Common myeloid progenitor, CD34-positive (primary cell): ENCODE measurements around the gene DDX41.

Experiments
- CTCF ChIA-PET: fragments of 350-600 bp; sonication (Branson Sonifier 250); formaldehyde crosslinking; loops from one replicate; lab custom pipeline; 2021; ENCODE audit warnings: antibody characterized with exemption; lab: Charles Lee
- POLR2A ChIA-PET: fragments of 350-600 bp; sonication (Branson Sonifier 250); formaldehyde crosslinking; loops from one replicate; lab custom pipeline; 2021; ENCODE audit warnings: antibody characterized with exemption; lab: Charles Lee
- DNase-seq, 3 donors: peaks; one replicate each; pipeline versions ENCODE4 v3.0.0 to v3.0.0-alpha.2; 2013
- H3K27ac ChIP-seq, 2 experiments: 1 replicate in 1 of 2; 2 replicates in 1 of 2; pipeline ENCODE4 v1.7.0; 2013; ENCODE audit warnings: inconsistent platforms in 2 of 2, low read length in 2 of 2, mild to moderate bottlenecking in 2 of 2, low read depth in 1 of 2, moderate library complexity in 1 of 2; ENCODE audit not compliant: severe bottlenecking in 2 of 2, insufficient read depth in 1 of 2, poor library complexity in 1 of 2
- H3K27me3 ChIP-seq, 5 experiments: replicated peaks in 2 of 5; 1 replicate in 3 of 5; 2 replicates in 2 of 5; pipeline versions ENCODE4 v1.6.1 to v1.7.0; 2013; ENCODE audit warnings: low read length in 4 of 5, mild to moderate bottlenecking in 2 of 5, moderate library complexity in 2 of 5, inconsistent platforms in 1 of 5; ENCODE audit not compliant: insufficient read depth in 5 of 5, control insufficient read depth in 4 of 5
- H3K36me3 ChIP-seq, 4 experiments: 1 replicate in 2 of 4; 2 replicates in 2 of 4; pipeline versions ENCODE4 v1.6.1 to v1.7.0; 2013; ENCODE audit warnings: low read length in 3 of 4, control low read depth in 1 of 4, mild to moderate bottlenecking in 1 of 4; ENCODE audit not compliant: control insufficient read depth in 4 of 4, insufficient read depth in 4 of 4
- H3K4me1 ChIP-seq, 4 experiments: 1 replicate in 3 of 4; 2 replicates in 1 of 4; pipeline versions ENCODE4 v1.6.1 to v1.7.1; 2013; ENCODE audit warnings: low read length in 3 of 4, mild to moderate bottlenecking in 3 of 4, control low read depth in 1 of 4, inconsistent platforms in 1 of 4, moderate library complexity in 1 of 4; ENCODE audit not compliant: control insufficient read depth in 4 of 4, insufficient read depth in 4 of 4; ENCODE audit errors: control extremely low read depth in 1 of 4
- H3K4me3 ChIP-seq, 7 experiments: 1 replicate in 4 of 7; 2 replicates in 3 of 7; pipeline versions ENCODE4 v1.5.1 to v1.7.0; 2013; ENCODE audit warnings: mild to moderate bottlenecking in 7 of 7, low read length in 6 of 7, moderate library complexity in 6 of 7, inconsistent platforms in 2 of 7, low read depth in 2 of 7, control low read depth in 1 of 7; ENCODE audit not compliant: insufficient read depth in 4 of 7, control insufficient read depth in 1 of 7; ENCODE audit errors: extremely low read depth in 1 of 7
- H3K9me3 ChIP-seq, 5 experiments: 1 replicate in 4 of 5; 2 replicates in 1 of 5; pipeline versions ENCODE4 v1.6.1 to v1.7.1; 2013; ENCODE audit warnings: low read length in 4 of 5, mild to moderate bottlenecking in 2 of 5, inconsistent platforms in 1 of 5, low read depth in 1 of 5, moderate library complexity in 1 of 5; ENCODE audit not compliant: control insufficient read depth in 4 of 5, insufficient read depth in 2 of 5; ENCODE audit errors: control extremely low read depth in 1 of 5
- WGBS: methylation state at CpG from one replicate; pipeline ENCODE4 v1.1.5; 2013; ENCODE audit not compliant: insufficient coverage; 5-methylcytosine and 5-hydroxymethylcytosine counted together

Gene DDX41

DNA sequence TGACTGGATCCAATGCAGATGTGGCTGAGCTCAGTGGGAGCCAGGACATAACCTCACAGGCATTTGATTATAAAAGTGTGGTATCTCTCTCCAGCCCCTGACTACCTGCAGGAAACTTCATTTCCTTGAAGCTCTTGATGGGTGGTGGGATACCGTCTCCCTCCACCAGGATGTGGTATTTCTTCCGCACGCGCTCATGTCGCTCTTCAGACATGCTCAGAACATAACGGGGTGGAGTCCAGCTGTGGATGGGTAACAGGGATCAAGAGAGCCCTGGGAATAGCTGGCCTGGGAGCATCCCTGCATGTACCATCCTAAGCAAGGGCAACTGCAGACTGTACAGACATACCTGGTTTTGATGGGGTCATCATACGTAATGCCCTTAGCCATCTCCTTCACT is 1.2 kb downstream of the DDX41 start:
- peak overlapping the region in 1 of 2 experiments; percentile 83 for H3K27ac ChIP-seq
- peak overlapping the region in 6 of 7 experiments; percentile 83 to 99 (median 94) for H3K4me3 ChIP-seq
- H3K4me1 ChIP-seq = peaks cover 10 to 44% (median 36%) of the 10 kb centered on the region in 4 experiments
- ChIA-PET POLR2A (no interaction called here), CTCF (interaction anchor here (0.8 to 1.8 kb wide), 8 partner anchors 9 to 126 kb away, joined by 3 to 9 read pairs (median 4); no protein-coding TSS in a partner anchor)
- 72% methylated on average over 6 of the region's 7 CpGs for WGBS
- H3K9me3 ChIP-seq = no peaks in the 10 kb centered on the region
- H3K27me3 ChIP-seq = no peaks in the 10 kb centered on the region
- peaks cover 0 to 68% (median 55%) of the 10 kb centered on the region in 4 experiments for H3K36me3 ChIP-seq
- DNase-seq = peak in 2 of 3 donors; percentile 18 to 26

DNA sequence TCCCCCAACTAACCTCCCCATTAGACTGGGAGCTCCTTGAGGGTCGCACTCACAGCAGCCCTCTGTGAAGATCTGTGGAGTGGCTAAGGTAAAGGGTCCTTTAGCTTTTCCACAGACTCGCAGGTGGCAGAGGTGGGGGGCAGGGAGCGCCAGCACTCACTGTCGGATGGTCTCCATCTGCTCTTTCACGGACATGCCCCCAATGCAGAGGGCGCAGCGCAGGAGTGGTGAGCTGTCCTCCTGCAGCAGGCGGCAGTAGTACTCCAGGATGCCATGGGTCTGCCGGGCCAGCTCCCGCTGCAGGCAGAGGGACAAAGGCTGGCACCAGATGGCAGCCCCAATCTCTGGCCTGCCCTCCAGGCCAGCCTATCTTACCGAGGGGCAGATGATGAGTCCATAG is 2.2 kb downstream of the DDX41 start:
- Histone ChIP-seq H3K4me1 (peaks cover 10 to 47% (median 44%) of the 10 kb centered on the region in 4 experiments), H3K27ac (no peak overlapping the region), H3K9me3 (no peaks in the 10 kb centered on the region), H3K27me3 (no peaks in the 10 kb centered on the region), H3K4me3 (no peak overlapping the region), H3K36me3 (peaks cover 0 to 58% (median 50%) of the 10 kb centered on the region in 4 experiments)
- DNase-seq = no peak
- WGBS = 95% methylated on average over 11 of the region's 11 CpGs
- ChIA-PET CTCF (interaction anchor here (1.1 to 1.6 kb wide), 4 partner anchors 11 to 132 kb away, joined by 3 to 6 read pairs (median 3); no protein-coding TSS in a partner anchor), POLR2A (no interaction called here)

DNA sequence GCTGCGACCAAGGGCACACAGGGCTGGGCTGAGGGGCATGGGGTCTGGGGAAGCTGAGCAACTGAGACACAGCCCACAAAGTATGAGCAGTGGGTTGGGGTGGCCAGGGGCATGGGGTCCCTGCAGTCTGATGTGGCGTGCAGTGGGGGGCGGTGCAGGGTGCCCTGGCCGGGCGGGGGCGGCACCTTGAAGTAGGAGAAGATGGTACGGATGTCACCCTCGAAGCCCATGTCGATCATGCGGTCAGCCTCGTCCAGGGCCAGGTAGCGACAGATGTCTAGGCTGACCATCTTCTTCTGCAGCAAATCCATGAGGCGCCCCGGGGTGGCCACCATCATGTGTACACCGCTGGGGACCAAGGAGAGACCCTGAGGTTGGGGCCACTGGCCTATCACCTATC is 3.3 kb downstream of the DDX41 start:
- DNase-seq = no peak
- H3K4me1 ChIP-seq = peaks cover 10 to 54% (median 48%) of the 10 kb centered on the region in 4 experiments
- WGBS = over 99% methylated on average over 15 of the region's 15 CpGs
- H3K9me3 ChIP-seq = no peaks in the 10 kb centered on the region
- H3K27ac ChIP-seq = no peak overlapping the region
- ChIA-PET CTCF (interaction anchor here (1.2 to 1.6 kb wide), 2 partner anchors 33 to 131 kb away, joined by 3 read pairs; no protein-coding TSS in a partner anchor), POLR2A (no interaction called here)
- no peaks in the 10 kb centered on the region for H3K27me3 ChIP-seq
- H3K36me3 ChIP-seq = peaks cover 0 to 53% (median 47%) of the 10 kb centered on the region in 4 experiments
- no peak overlapping the region for H3K4me3 ChIP-seq

DNA sequence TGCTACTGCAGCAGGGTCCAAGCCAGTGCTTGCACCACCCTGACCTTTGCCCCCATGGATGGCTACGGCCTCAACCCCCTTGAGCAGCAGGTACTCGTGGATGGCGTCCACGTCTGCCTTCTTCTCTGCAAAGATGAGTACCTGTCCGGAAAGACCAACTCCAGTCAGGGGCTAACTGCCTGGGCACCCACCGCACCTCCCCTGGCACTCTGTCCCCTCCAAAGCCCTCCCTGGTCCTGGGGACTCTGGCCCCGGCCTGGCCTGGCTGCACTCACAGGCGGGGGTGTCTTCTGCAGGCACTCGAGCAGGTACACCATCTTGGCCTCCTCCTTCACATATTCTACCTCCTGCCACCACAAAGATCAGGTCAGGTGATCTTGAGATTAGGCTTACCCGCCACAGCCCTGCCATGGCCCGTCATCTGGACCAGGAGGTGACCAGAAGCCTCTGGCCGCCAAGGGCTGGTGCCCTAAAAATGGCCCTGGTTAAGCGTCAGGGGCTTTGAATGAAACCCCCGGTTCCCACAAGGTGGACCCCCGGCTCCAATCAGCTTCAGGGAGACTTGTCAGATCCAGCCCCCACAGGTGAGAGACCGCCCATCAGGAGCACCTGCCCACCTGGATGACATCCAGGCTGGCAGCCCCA is 3.9 kb downstream of the DDX41 start:
- Histone ChIP-seq H3K4me3 (no peak overlapping the region), H3K36me3 (peaks cover 0 to 53% (median 47%) of the 10 kb centered on the region in 4 experiments), H3K27ac (no peak overlapping the region), H3K9me3 (no peaks in the 10 kb centered on the region), H3K4me1 (peaks cover 10 to 60% (median 54%) of the 10 kb centered on the region in 4 experiments), H3K27me3 (no peaks in the 10 kb centered on the region)
- DNase-seq = no peak
- 91% methylated on average over 12 of the region's 16 CpGs for WGBS
- ChIA-PET CTCF (no interaction called here), POLR2A (no interaction called here)

- POLR2A ChIA-PET = interaction anchor here (0.6 kb wide), 1 partner anchor 34 kb away, joined by 3 read pairs; no protein-coding TSS in a partner anchor
- no peak overlapping the region for H3K27ac ChIP-seq
- H3K9me3 ChIP-seq = no peaks in the 10 kb centered on the region
Observed at GRCh38 chr5:177511796-177512675, 4.7 kb downstream of the DDX41 start.

GRCh38 chr5:177511181-177511580 is 5.6 kb downstream of the DDX41 start:
- Histone ChIP-seq H3K9me3 (no peaks in the 10 kb centered on the region), H3K4me1 (peaks cover 10 to 60% (median 58%) of the 10 kb centered on the region in 4 experiments), H3K4me3 (no peak overlapping the region), H3K36me3 (peaks cover 0 to 60% (median 50%) of the 10 kb centered on the region in 4 experiments), H3K27ac (peak overlapping the region; percentile 58 to 82), H3K27me3 (no peaks in the 10 kb centered on the region)
- CTCF ChIA-PET = interaction anchor here (1.2 to 12.3 kb wide), 5 partner anchors 10 to 141 kb away, joined by 3 to 206 read pairs (median 4); partner anchors contain the start of gene PDLIM7
- DNase-seq = peak in 2 of 3 donors; percentile 16 to 27
- POLR2A ChIA-PET = interaction anchor here (1.0 to 1.1 kb wide), 2 partner anchors 57 to 141 kb away, joined by 3 read pairs; no protein-coding TSS in a partner anchor
- WGBS = 88% methylated on average over 5 of the region's 5 CpGs

More at GRCh38 chr5:177511796-177512675, 4.7 kb downstream of the DDX41 start:
- Histone ChIP-seq H3K4me1 (peaks cover 10 to 63% (median 59%) of the 10 kb centered on the region in 4 experiments), H3K27me3 (no peaks in the 10 kb centered on the region), H3K4me3 (no peak overlapping the region), H3K36me3 (peaks cover 0 to 58% (median 48%) of the 10 kb centered on the region in 4 experiments)
- DNase-seq = no peak
- CTCF ChIA-PET = interaction anchor here (1.8 to 12.3 kb wide), 2 partner anchors 9 to 18 kb away, joined by 4 to 206 read pairs; partner anchors contain the start of gene PDLIM7
- 97% methylated on average over 29 of the region's 34 CpGs for WGBS
